Transverse colon (tissue), 4 donors: ENCODE measurements around the gene SYCN.

ENCODE experiments used
- CTCF ChIP-seq, 5 experiments: fragments of 200-600 bp in 3 of 5; fragments of 450-650 bp in 2 of 5; sonication (generic) in 3 of 5; IDR thresholded peaks; 1 replicate in 2 of 5; 2 replicates in 3 of 5; pipeline ENCODE4 v1.5.1; 2016 to 2017; ENCODE audit warnings: antibody characterized with exemption in 5 of 5, inconsistent platforms in 3 of 5, mild to moderate bottlenecking in 2 of 5, moderate library complexity in 1 of 5
- EP300 ChIP-seq: sonication (generic); formaldehyde crosslinking; IDR thresholded peaks from one replicate; pipeline ENCODE4 v1.6.1; 2017; ENCODE audit warnings: antibody characterized with exemption, low read depth
- POLR2A ChIP-seq: fragments of 450-650 bp; IDR thresholded peaks from one replicate; pipeline ENCODE4 v1.6.1; 2016; ENCODE audit warnings: antibody characterized with exemption, mild to moderate bottlenecking, moderate library complexity
- POLR2AphosphoS5 ChIP-seq, 3 donors: sonication (generic); formaldehyde crosslinking; IDR thresholded peaks; one replicate each; pipeline ENCODE4 v1.6.1; 2016; ENCODE audit warnings: antibody characterized with exemption in 3 of 3

GRCh38 chr19:39230096-39230764, 26.2 kb upstream of the SYCN start:
- TF ChIP-seq CTCF (IDR thresholded peaks at IDR 0.05): no peak
- TF ChIP-seq POLR2A: no peak
- TF ChIP-seq POLR2AphosphoS5 (IDR thresholded peaks at IDR 0.05): no peak
- no peak for TF ChIP-seq EP300
